ENCODE measurements around the gene CCDC141. TPM values are rescaled to one million over a fixed set of nuclear protein-coding genes. Genes with fewer than 3 reads are reported as not detected.

The CCDC141 gene
- total RNA-seq, 1 donor from 2014 or later: 139 TPM

- DNase-seq (no peak), ATAC-seq (no peak)
- intact Hi-C loops (cut with micrococcal nuclease): no loop called here
Measured at GRCh38 chr2:178811901-178812300, 238.0 kb downstream of the CCDC141 start.

GRCh38 chr2:178811045-178811444, 238.9 kb downstream of the CCDC141 start:
- intact Hi-C loops (cut with micrococcal nuclease): no loop called here
- no peak for ATAC-seq
- DNase-seq: no peak

- DNase-seq (no peak), ATAC-seq (no peak)
- intact Hi-C loops (cut with micrococcal nuclease): no loop called here
Measured at GRCh38 chr2:178810422-178810821, 239.5 kb downstream of the CCDC141 start.

- ATAC-seq: peak; percentile 91
- intact Hi-C loops (cut with micrococcal nuclease): loop anchor here (10.0 kb wide), 1 partner anchor 47 kb away; no protein-coding TSS in a partner anchor
- peak; percentile 75 for DNase-seq
Measured at GRCh38 chr2:178807227-178808008, 242.5 kb downstream of the CCDC141 start, which contains the start of gene TTN. TTN (minus strand) TSS chr2:178807423; CDS start chr2:178804642, 2,781 bp downstream.

- DNase-seq: no peak
- ATAC-seq: peak; percentile 81
- intact Hi-C loops (cut with micrococcal nuclease): loop anchor here (10.0 kb wide), 1 partner anchor 48 kb away; no protein-coding TSS in a partner anchor
Measured at GRCh38 chr2:178806543-178806942, 243.4 kb downstream of the CCDC141 start.

- no peak for ATAC-seq
- DNase-seq: no peak
- intact Hi-C loops (cut with micrococcal nuclease): loop anchor here (10.0 kb wide), 1 partner anchor 49 kb away; no protein-coding TSS in a partner anchor
Measured at GRCh38 chr2:178805457-178805856, 244.5 kb downstream of the CCDC141 start.

GRCh38 chr2:178804791-178805190, 245.1 kb downstream of the CCDC141 start:
- ATAC-seq (no peak), DNase-seq (no peak)
- intact Hi-C loops (cut with micrococcal nuclease): loop anchor here (10.0 kb wide), 1 partner anchor 50 kb away; no protein-coding TSS in a partner anchor

- intact Hi-C loops (cut with micrococcal nuclease): loop anchor here (10.0 kb wide), 1 partner anchor 54 kb away; no protein-coding TSS in a partner anchor
- peak; percentile 72 for ATAC-seq
- no peak for DNase-seq
Measured at GRCh38 chr2:178800510-178800909, 249.4 kb downstream of the CCDC141 start.

- no peak for DNase-seq
- intact Hi-C loops (cut with micrococcal nuclease): loop anchor here (5.0 kb wide), 1 partner anchor 113 kb away; no protein-coding TSS in a partner anchor
- ATAC-seq: peak; percentile 1
Measured at GRCh38 chr2:178799305-178799704, 250.6 kb downstream of the CCDC141 start.

GRCh38 chr2:178796079-178796677, 253.8 kb downstream of the CCDC141 start:
- no peak for DNase-seq
- ATAC-seq: no peak
- intact Hi-C loops (cut with micrococcal nuclease): loop anchor here (5.0 kb wide), 1 partner anchor 116 kb away; no protein-coding TSS in a partner anchor

GRCh38 chr2:178787934-178788333, 262.0 kb downstream of the CCDC141 start:
- intact Hi-C loops (cut with micrococcal nuclease): no loop called here
- ATAC-seq (no peak), DNase-seq (no peak)

GRCh38 chr2:178787155-178787554, 262.8 kb downstream of the CCDC141 start:
- intact Hi-C loops (cut with micrococcal nuclease): no loop called here
- DNase-seq: no peak
- no peak for ATAC-seq

- DNase-seq (no peak), ATAC-seq (peak; percentile 32)
- intact Hi-C loops (cut with micrococcal nuclease): no loop called here
Measured at GRCh38 chr2:178783889-178784288, 266.0 kb downstream of the CCDC141 start.

GRCh38 chr2:178782236-178782635, 267.7 kb downstream of the CCDC141 start:
- ATAC-seq: no peak
- intact Hi-C loops (cut with micrococcal nuclease): no loop called here
- DNase-seq: no peak

Other genes with a start within 250 kb of the CCDC141 start
- gene TTN, start 242.7 kb downstream of the CCDC141 start, total RNA-seq: 3,610 TPM
- 33.7 TPM for gene SESTD1, start 214.7 kb upstream of the CCDC141 start, total RNA-seq

All from left ventricle myocardium superior (tissue), 1 donor.